Right ventricle myocardium inferior (tissue), 1 donor: ENCODE measurements around the gene SDK1. TPM values are rescaled to one million over a fixed set of nuclear protein-coding genes. Genes with fewer than 3 reads are reported as not detected.

Experiments used
- ATAC-seq: fragments of 200-7000 bp; cut with Tn5 transposase; one replicate; pipeline ENCODE4 v1.9.1; 2020; ENCODE audit warnings: mild to moderate bottlenecking, moderate library complexity
- DNase-seq: peaks from one replicate; pipeline ENCODE4 v3.0.0; 2021; ENCODE audit errors: missing footprints
- intact Hi-C: fragments of 100-400 bp; cut with DNase I; formaldehyde crosslinking; loops from one replicate; pipeline ENCODE4 v1.11.0; 2022
- total RNA-seq: library from RNA; stranded (reverse); fragmentation: NEBNext Ultra II Directional; extraction: Animal tissue kit (Norgen Biotek cat#: 25700); gene quantifications from one replicate; pipeline ENCODE4 v1.2.1, GENCODE V29; 2021
- donor health status: DM: no; HTN: yes; CAD: no; lungs with severe emphysema.

Gene SDK1
- total RNA-seq, 1 donor from 2014 or later, result 2.3 TPM

DNA sequence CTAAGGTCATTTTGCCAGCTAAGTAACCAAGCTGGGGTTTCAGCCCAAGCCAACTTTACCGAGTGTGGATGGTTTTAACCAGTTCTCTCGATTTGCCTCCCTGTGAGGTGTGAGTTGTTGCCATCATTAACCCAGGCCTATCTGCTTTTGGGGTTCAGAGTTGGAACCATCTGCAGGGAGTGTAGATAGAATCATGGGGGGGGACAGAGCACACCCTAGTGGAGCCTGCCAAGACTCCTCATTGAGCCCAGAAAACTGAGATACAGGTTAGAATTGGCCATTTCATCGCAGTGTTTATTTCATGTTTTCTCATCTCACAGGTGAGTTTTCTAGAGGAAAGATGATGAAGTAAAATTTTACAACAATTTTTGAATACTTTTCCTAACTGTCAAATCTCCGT, 133.6 kb downstream of the SDK1 start:
- no peak for ATAC-seq
- intact Hi-C loops, result no loop called here
- no peak for DNase-seq

DNA sequence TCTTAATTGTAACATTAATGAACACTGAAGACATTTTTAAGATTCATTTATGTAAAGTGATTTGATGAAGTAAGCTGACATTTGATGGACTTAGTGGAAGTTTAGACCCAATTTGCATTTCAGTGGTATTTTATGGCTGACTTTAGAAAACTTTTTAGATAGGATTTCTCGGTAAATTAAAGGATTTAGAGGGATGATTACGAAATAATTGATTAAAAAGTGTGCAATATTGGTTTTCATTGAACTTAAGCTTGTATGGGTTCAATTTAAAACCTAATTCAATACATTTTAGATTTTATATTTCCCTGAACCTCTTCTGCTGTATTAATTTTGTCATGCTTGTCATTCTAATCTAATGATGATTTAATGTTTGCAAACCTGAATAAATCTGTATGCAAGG, 135.1 kb downstream of the SDK1 start:
- DNase-seq (no peak), ATAC-seq (no peak)
- intact Hi-C loops, result no loop called here

DNA sequence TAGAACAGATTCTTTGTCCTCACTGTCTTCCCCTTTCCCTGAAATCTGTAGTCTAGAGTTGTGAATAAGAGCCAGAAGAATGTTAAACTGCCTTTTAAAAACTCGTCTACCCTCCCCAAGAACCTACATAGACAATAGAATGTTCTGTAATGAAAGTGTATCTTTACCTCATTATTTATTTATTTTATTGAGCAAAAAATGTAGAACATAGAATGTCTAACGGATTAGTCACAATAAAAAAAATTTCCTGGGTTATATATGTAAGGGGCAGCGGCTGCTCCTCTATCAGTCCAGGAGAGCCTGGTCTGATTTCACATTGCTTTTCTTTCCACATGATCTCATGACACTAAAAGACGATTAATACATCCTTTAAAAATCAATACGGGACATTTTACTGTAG, 135.7 kb downstream of the SDK1 start:
- DNase-seq, result no peak
- intact Hi-C loops, result no loop called here
- ATAC-seq, result no peak

DNA sequence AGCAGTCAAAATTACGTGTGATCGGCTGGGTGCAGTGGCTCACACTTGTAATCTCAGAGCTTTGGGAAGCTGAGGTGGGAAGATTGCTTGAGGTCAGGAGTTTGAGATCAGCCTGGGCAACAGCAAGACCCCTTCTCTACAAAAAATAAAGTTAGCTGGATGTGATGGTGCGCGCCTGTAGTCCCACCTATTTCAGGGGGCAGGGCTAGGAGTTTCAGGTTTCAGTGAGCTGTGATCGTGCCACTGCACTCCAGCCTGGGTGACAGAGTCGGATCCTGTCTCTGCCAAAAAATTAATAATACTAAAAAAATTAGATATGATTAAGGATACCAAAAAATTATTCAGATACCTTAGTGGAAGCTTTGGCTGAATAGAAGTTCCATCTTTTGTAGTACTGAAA, 136.4 kb downstream of the SDK1 start:
- no peak for ATAC-seq
- no peak for DNase-seq
- intact Hi-C loops, result no loop called here

DNA sequence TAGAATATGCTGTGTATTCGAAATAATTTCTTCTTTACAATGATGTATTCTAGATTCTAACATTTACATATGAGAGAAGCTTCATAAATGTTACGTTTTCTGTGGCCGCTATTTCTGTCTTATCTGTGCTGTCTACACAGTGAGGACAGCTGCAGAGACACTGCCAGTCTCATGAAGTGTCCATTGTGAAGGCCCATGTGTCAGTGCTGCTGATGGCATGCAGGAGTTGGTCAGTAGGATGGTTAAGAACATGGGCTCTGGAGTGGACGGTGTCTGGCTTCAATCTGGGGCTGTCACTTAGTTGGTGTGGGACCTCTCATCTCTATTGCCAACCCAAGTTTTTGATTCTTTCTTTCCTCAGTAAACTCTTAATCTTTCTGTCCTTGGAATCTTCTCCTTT, 137.3 kb downstream of the SDK1 start:
- ATAC-seq, result peak; percentile 56
- intact Hi-C loops, result no loop called here
- no peak for DNase-seq

DNA sequence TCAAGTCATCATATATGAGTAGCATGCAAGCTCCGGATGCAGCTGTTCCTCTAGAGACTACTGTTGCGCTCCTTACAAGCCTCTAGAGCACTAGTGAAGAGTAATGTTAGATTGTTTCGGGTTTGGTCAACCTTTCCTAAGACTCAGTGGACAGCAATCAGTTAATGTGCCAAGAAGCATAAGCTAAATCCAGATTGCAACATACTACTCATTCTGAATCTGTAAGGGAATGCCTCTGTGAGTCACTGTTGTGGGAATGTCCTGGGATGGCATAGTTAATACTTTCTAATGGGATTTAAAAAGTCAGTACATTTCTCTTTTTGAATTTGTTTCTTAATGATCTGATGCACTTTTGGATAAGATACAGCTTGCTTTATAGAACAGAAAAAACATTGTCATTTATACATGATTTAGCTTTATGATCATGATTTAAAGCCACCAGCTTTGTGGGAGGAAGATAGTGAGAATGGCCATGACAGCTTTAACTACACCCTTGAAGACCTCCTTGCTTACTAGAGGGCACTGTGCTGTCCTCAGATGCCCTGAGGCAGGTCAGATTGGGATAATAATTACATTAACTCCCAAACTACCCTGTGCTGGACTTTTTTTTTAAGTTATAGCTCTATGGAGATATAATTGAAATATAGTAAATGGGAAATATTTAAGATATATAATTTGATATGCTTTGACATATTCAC, 138.4 kb downstream of the SDK1 start:
- ATAC-seq, result peak; percentile 59
- no peak for DNase-seq
- intact Hi-C loops, result no loop called here

DNA sequence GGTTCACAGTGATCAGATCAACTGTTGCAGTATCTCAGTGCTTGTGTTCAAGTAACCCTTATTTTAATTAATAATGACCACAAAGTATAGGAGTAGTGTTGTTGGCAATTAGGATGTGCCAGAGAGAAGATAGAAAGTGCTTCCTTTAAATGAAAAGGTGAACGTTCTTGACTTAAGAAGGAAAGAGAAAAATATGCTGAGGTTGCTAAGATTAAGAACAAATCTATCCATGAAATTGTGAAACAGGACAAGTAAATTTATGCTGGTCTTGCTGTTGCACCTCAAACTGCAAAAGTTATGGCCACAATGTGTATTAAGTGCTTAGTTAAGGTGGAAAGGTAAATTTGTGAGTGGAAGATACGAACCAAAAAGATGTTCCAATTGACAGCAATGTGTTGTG, 139.5 kb downstream of the SDK1 start:
- no peak for DNase-seq
- no peak for ATAC-seq
- intact Hi-C loops, result no loop called here

DNA sequence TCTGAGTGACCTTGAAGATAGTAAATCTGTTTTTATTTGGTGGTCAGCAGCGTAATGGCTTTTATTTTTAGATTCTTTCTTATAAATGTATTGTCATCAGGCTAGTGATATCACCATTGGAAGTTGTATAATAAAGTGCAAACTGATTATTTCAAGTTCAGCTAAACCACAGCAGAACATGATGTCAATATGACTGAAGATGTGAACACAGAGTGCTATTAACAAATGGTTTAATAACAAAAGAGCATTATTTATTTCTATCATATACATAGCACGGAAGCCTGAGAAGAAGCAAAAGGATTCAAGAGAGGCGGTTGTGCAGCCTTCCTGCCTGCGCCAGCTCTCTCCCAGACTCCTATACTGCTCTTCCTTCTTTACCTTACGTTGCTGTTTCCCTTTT, 142.7 kb downstream of the SDK1 start:
- intact Hi-C loops, result no loop called here
- no peak for ATAC-seq
- DNase-seq, result no peak

DNA sequence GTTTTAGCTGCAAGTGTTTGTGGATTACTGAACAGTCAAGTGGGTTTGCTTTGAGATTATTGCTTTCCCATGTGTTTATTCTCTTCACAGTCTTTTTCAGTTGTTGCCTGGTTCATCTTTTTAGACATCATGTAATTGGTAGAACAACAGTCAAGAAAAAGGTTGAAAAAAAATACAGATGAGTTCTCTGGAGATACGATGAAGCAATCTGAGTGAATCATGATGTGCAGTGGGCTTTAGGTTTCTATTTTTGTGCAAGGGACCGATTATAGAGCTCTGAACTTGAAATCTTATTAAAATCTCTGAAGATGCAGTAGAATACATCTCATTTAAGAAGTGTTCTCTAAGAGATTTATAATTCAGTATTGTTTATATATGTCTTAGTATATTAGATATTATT, 145.7 kb downstream of the SDK1 start:
- DNase-seq, result no peak
- intact Hi-C loops, result no loop called here
- no peak for ATAC-seq

DNA sequence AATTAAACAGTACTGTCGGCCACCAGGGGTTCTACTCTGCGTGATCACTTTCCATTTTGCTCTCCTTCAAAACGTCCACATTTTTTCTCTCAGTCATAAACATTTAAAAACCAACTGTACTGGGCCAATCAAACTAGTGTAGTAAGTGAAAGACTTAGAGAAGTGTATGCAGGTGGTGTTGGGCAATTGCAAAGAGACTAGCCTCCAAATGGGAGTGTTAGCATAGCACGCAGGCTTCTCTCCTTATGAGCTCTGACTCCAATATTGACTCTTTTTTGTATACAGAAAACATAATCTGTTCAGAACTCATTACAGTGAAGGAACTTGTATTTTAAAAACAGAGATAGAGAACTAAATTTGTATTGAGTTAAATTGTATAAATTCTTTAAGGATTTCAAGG, 150.6 kb downstream of the SDK1 start:
- ATAC-seq (no peak), DNase-seq (no peak)
- intact Hi-C loops, result no loop called here

DNA sequence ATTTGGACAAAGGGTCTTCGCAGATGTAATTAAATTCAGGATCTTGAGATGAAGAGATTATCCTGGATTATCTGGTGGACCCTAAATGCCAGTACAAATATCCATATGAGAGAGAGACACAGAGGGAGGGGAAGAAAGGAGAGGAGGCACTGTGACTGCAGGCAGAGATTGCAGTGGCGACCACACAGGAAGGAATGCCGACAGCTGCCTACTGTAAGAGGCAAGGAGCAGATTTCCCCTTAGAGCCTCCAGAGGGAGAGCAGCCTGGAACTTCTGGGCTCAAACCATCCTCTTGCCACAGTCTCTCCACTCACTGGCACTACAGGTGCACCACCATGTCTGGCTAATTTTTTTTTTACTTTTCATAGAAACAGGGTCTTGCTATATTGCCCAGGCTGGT, 152.3 kb downstream of the SDK1 start:
- DNase-seq, result no peak
- intact Hi-C loops, result no loop called here
- no peak for ATAC-seq

DNA sequence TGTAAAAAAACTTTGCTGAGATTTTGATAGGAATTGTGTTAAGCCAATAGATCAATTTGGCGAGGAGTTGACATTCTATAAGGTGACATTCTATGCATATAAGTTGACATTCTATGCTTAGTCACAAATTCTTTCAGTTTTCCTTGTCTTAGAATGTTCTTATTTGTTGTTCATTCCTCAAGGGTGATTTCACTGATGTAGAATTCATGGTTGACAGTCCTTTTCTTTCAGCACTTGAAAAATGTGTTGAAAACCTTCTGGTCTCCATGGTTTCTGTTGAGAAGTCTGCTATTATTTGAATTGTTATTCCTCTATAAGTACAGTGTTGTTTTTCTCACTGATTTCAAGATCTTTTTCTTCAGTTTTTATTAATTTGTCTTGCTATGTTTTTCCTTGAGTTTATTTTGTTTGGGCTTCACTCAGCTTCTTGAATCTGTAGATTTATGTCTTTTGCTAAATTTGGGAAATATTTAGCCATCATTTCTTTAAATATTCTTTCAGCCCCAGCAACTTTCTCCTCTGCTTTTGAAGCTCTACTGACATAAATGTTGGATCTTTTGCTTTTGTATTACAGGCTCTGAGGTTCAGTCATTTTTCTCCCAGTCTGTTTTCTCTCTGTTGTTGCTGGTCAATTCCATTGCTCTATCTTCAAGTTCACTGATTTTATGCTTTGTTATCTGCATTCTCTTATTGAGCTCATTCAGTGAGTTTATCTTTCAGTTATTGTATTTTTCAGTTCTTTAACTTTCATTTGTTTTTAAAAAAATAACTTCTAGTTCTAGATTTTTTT, 154.9 kb downstream of the SDK1 start:
- intact Hi-C loops, result no loop called here
- ATAC-seq, result no peak
- DNase-seq, result no peak

DNA sequence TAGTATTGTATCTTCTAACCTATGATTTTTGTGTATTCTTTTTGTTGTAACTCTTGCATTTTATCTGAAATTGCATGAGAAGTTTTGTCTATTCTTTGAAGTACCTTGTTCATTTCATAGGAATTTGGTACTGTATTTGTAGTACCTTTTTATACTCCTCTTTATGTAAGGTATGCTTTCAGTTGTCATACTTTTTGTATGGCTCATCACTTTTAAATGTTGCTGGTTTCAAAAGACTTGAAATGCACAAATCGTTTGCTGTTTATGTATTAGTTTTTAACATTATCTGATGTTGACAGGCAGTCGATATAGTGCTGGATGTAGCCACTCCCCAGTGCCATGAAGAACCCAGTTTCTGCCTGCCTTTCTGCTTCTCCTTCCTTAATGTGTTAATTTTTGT, 158.1 kb downstream of the SDK1 start:
- no peak for ATAC-seq
- intact Hi-C loops, result no loop called here
- DNase-seq, result no peak

DNA sequence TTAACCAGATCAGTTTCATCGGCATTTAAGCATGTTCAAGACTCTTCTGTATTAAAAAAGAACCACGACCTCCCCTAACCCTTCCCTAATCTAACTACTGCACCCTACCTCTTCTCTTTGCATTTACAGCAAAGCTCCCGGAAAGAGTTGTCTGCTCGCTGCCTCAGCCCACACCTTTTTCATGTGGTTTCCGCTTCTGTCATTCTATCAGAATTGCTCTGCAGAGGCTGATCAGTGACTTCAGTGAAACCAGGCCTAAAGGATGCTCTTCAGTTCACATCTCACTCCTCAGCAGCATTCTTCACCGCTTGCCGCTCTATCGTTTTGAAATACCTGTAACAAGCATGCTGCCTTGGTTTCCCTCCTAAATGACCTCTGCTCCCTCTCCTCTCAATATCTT, 160.9 kb downstream of the SDK1 start:
- ATAC-seq (no peak), DNase-seq (no peak)
- intact Hi-C loops, result no loop called here

DNA sequence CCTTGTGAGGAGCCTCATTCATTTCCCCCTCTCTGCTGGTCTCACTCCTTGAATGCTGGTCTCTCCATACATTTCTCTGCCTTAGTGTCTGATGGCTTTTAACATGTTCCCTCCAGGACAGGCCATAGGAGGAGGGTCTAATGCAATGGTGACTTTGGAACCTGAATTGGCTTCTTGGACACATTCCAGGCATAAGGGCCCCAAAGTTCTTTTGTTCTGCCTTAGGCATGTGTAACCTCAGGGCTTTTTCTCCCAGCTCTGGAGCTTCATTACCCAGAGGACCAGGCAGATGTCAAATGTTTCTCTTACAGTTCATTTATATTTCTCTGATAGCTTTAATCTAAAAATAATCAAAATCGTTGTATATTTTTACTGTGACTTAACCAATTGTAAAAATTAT, 162.6 kb downstream of the SDK1 start:
- DNase-seq (no peak), ATAC-seq (no peak)
- intact Hi-C loops, result no loop called here

DNA sequence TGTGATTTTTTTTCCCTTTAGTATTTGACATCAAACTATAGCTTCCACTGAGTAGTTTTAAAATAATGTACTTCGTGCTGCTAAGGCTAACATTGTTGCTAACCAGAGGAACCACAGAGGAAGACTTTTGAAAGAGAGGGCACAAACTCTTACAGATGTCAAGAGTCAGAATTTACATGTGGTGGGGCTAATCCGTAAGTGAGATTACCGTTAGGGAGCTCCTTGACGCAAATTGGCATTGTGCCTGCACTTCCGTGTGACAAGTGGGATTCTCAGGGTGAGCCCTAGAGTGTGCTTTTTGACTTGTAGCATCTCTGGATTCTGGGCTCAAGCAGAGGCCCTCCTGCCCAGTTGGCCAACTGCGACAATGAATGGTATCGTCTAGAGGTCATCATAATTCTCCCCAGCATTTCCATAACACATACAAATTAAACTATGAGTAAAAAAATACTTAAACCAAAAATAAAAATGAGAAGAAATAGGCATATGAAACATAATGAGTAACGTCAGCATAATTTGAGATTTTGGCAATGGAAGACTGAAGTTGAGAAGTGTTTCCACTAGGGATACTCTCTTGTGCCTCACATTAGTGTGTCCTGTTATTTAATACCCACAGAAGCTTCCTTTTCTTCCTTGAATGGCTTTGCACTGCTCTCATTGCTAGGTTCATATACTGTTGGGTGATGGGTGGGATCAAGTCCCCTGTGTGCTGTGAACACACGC, 164.0 kb downstream of the SDK1 start:
- DNase-seq (no peak), ATAC-seq (no peak)
- intact Hi-C loops, result no loop called here

DNA sequence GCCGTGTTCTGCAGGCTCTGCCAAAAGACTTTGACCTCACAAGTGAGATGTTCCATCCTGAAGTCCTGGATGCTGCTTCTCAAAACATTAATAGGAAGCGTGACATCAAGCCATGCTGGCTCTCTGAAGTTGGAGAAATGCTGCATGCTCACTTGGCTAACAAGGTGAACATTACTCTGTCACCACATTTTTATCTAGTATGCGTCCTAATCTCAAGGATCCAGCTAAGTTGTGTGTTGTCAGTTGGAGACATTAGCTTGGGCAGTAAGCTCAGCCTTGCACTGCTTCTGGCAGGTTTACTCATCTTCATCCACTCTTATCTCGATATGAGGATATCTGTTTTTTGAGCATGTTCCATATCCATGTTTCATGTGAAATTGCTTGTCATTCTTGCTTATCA, 165.2 kb downstream of the SDK1 start:
- DNase-seq (no peak), ATAC-seq (no peak)
- intact Hi-C loops, result no loop called here

DNA sequence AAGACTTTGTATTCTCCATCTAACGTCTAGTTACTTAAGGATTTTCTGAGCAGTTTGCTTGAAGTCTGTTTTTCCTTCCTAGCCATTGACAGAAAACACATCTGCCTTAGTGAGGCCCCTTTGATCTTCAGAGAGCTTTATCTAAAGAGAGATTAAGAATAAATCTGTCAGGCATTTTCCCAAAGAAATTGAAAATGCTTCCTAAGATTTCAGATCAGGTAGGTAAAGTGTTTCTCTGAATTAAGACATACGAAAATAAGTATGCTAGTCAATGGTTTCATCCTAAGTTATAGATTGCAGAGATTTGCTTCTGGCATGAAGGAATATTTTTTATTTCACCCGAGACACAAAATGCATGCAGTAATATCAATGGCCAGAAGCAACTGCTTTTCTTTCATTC, 168.6 kb downstream of the SDK1 start:
- intact Hi-C loops, result no loop called here
- DNase-seq, result no peak
- no peak for ATAC-seq

DNA sequence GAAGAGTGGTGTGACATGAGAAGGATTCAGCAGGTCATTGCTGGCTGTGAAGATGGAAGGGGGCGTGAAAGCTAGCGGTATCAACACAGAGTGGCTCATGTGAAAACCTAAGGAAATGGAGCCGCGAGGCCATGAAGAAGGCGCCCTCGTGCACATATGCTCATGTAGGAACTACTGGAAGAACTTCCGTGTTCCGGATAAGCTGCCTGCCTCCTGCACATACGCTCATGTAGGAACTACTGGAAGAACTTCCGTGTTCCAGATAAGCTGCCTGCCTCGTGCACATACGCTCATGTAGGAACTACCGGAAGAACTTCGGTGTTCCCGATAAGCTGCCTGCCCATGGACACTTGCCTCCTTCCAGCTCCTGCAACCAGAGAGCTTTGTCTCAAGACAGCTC, 179.1 kb downstream of the SDK1 start:
- ATAC-seq, result no peak
- DNase-seq, result no peak
- intact Hi-C loops, result no loop called here

DNA sequence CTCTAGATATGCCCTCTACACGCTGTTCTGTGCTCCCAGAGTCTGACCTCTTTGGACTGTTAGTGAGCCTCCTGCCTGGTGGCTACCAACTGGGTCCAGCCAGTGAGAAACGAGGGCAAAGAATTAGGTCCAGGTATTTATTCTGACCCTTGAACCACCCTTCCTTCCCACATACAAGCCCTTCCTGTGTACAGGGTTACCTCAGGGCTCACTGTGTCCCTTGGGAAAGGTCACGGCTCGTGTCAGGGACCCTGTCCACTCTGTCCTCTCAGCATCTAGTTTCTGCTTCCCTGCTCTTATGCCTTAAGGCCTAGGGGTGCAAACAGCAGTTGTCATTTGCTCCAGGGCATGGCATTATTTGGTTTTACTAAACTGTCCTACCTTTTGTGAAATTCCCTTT, 180.4 kb downstream of the SDK1 start:
- DNase-seq (no peak), ATAC-seq (no peak)

More for the DNA sequence above, 180.4 kb downstream of the SDK1 start:
- intact Hi-C loops, result no loop called here
